ENCODE results near the gene CERS4. TPM values are rescaled to one million over a fixed set of nuclear protein-coding genes. Genes with fewer than 3 reads are reported as not detected.

The CERS4 gene
- total and polyA plus RNA-seq, 2 donors (not counting 3 experiments of a cell fraction or from before 2014, with no cell fraction given): 4.9 to 7.7 TPM

GRCh38 chr19:8306235-8307054 is 97.3 kb downstream of the CERS4 start:
- Histone ChIP-seq H3K27me3 (ENCODE audit: control insufficient read depth in 2 of 2, insufficient read depth in 2 of 2, low read length in 2 of 2) (no peaks in the 10 kb centered on the region), H3K9me1 (replicated peaks; ENCODE audit: control insufficient read depth, extremely low read depth, insufficient read depth, low read length) (no peaks in the 10 kb centered on the region), H3K4me2 (ENCODE audit: insufficient read depth, low read length) (peak overlapping the region; percentile 49), H3K36me3 (ENCODE audit: control insufficient read depth in 2 of 2, extremely low read depth in 1 of 2, insufficient read depth in 2 of 2, low read length in 2 of 2) (peaks cover 0 to 4% of the 10 kb centered on the region in 2 experiments), H4K20me1 (replicated peaks; ENCODE audit: control insufficient read depth, extremely low read depth, insufficient read depth, low read length) (no peaks in the 10 kb centered on the region), H3K9me3 (replicated peaks; ENCODE audit: control insufficient read depth, insufficient read depth, low read length) (no peaks in the 10 kb centered on the region), H3K79me2 (ENCODE audit: control insufficient read depth, insufficient read depth, low read length) (peaks cover 11% of the 10 kb centered on the region), H2AFZ (ENCODE audit: low read depth, low read length) (no peak overlapping the region), H3K27ac (ENCODE audit: insufficient read depth, low read depth, low read length) (no peak overlapping the region), H3K4me3 (replicated peaks in 1 of 3; ENCODE audit: insufficient read depth in 1 of 3, low read depth in 1 of 3, low read length in 3 of 3) (no peak overlapping the region), H3K9ac (replicated peaks; ENCODE audit: extremely low read depth, insufficient read depth, low read length) (no peak overlapping the region), H3K4me1 (ENCODE audit: control insufficient read depth, extremely low read depth, insufficient read depth, low read length) (peaks cover 12% of the 10 kb centered on the region)
- POLR2A ChIA-PET: no interaction called here
- FAIRE-seq: peak; percentile 50
- dilution Hi-C loops (cut with MboI; ENCODE audit: extremely low pct_ligation_motif_present, low sequenced_read_pairs) (no loop called here), intact Hi-C loops (cut with micrococcal nuclease) (no loop called here)
- no peak for TF ChIP-seq FOS (IDR thresholded peaks at IDR 0.05; ENCODE audit: borderline replicate concordance, insufficient read depth, low read length)
- TF ChIP-seq JUN (IDR thresholded peaks at IDR 0.05; ENCODE audit: borderline replicate concordance, insufficient read depth, insufficient read length, low read depth): no peak
- TF ChIP-seq EZH2 (IDR thresholded peaks at IDR 0.05; ENCODE audit: borderline replicate concordance, low read depth, low read length, severe bottlenecking): no peak
- no peak for TF ChIP-seq POLR2A (IDR thresholded peaks at IDR 0.05; ENCODE audit: low read depth, low read length)
- TF ChIP-seq POLR2AphosphoS5 (IDR thresholded peaks at IDR 0.05; ENCODE audit: insufficient read depth, low read depth, low read length): no peak
- TF ChIP-seq GATA2 (IDR thresholded peaks at IDR 0.05; ENCODE audit: insufficient read depth, insufficient read length, low read depth, low read length): no peak
- TF ChIP-seq MYC (IDR thresholded peaks at IDR 0.05; ENCODE audit: low read depth, low read length): no peak
- TF ChIP-seq, protein P1, sequence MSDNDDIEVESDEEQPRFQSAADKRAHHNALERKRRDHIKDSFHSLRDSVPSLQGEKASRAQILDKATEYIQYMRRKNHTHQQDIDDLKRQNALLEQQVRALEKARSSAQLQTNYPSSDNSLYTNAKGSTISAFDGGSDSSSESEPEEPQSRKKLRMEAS (IDR thresholded peaks at IDR 0.05; ENCODE audit: insufficient read depth, insufficient read length): no peak
- TF ChIP-seq, protein P2, sequence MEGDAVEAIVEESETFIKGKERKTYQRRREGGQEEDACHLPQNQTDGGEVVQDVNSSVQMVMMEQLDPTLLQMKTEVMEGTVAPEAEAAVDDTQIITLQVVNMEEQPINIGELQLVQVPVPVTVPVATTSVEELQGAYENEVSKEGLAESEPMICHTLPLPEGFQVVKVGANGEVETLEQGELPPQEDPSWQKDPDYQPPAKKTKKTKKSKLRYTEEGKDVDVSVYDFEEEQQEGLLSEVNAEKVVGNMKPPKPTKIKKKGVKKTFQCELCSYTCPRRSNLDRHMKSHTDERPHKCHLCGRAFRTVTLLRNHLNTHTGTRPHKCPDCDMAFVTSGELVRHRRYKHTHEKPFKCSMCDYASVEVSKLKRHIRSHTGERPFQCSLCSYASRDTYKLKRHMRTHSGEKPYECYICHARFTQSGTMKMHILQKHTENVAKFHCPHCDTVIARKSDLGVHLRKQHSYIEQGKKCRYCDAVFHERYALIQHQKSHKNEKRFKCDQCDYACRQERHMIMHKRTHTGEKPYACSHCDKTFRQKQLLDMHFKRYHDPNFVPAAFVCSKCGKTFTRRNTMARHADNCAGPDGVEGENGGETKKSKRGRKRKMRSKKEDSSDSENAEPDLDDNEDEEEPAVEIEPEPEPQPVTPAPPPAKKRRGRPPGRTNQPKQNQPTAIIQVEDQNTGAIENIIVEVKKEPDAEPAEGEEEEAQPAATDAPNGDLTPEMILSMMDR (IDR thresholded peaks at IDR 0.05; ENCODE audit: extremely low read depth in 1 of 2, insufficient read depth in 1 of 2, low read depth in 1 of 2, low read length in 2 of 2): no peak
- BruUV-seq (replicated peaks): no TSS peak
- CTCF ChIA-PET: no interaction called here
- DNase-seq (ENCODE audit: low read depth, low spot score): no peak
